ENCODE data around the gene CDV3.

Gene CDV3

DNA sequence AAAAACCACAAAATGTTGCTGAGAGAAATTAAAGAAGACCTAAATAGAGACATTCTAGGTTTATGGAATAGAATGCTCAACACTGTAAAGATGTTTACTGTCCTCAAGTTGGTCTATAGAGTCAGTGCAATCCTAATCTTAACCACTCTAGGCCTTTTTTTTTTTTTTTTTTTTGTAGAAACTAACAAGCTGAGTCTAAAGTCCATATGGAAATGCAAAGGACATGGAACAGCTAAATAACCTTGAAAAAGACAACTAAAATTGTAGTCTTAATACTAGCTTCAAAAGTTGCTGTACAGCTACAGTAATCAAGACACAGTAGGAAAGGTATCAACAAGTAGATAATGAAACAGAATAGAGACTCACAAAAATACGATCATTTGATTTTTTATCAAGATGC, 32.9 kb downstream of the CDV3 start:
- DNase-seq (ENCODE audit: low read depth), result no peak

DNA sequence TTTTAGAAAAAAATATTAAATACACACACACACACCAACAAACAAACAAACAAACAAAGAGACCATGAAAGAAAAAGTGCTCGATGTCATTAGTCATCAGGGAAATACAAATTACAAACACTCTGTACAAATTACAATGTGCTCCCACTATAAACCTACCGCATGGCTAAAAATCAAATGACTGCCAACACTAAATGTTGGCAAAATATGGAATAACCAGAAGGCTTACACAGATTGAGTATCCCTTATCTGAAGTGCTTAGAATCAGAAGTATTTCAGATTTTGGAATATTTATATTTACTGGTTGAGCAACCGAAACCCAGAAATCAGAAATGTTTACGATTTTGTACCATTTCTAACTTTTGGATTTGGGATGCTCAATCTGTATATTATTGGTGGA, 33.4 kb downstream of the CDV3 start:
- DNase-seq (ENCODE audit: low read depth), result no peak

DNA sequence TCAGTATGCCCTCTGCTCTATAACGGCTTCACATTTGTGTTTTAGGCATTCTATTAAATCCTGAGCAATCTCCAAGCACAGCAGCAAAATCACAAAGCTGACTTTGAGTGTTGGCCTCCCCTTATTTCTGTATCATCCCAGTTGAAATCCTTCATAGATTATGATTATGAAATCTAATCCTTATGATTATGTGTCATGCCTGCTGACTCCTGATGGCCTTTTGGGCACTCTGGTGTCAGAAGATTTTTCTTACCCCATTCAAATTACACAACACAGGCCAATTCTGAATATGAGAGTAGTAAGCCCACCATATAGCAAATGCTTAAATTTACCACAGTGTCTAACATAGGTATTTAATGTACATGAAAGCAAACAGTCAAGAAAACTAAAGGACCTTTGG, 34.3 kb downstream of the CDV3 start:
- DNase-seq (ENCODE audit: low read depth), result no peak

GRCh38 chr3:133608388-133608787, 34.9 kb downstream of the CDV3 start:
- DNase-seq (ENCODE audit: low read depth), result no peak

GRCh38 chr3:133610031-133610430, 36.5 kb downstream of the CDV3 start:
- no peak for DNase-seq (ENCODE audit: low read depth)

- DNase-seq (ENCODE audit: low read depth), result no peak
Observed at GRCh38 chr3:133611534-133611933, 38.0 kb downstream of the CDV3 start.

GRCh38 chr3:133620066-133620784, 46.7 kb downstream of the CDV3 start:
- DNase-seq (ENCODE audit: low read depth), result no peak

GRCh38 chr3:133627789-133628188, 54.3 kb downstream of the CDV3 start:
- no peak for DNase-seq (ENCODE audit: low read depth)

DNA sequence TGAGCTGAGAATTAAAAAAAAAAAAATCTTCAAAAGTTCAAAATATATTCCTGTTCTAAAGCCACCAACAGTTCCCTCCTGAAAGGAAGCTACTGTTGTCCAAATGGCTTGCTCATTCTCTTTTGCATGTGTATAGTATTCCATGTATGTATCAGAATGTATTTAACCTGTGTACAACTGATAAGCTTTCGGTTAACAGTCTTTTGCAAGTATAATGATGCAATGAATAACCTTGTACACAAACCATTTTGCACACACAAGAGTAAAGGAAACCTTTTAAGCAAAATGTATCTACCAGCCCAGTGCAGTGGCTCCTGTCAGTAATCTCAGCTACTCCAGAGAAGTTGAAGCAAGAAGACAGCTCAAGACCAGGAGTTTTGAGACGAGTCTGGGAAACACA, 55.7 kb downstream of the CDV3 start:
- DNase-seq (ENCODE audit: low read depth), result no peak

- DNase-seq (ENCODE audit: low read depth), result no peak
Observed at GRCh38 chr3:133633439-133633838, 60.0 kb downstream of the CDV3 start.

Data from GM04504 (cell line).